Activated CD8-positive, alpha-beta memory T cell treated with anti-CD3 and anti-CD28 coated beads for 48 hours (primary cell): ENCODE results near the gene HOXD10.

Experiments
- DNase-seq, 3 experiments: peaks; one replicate each; pipeline ENCODE4 v3.0.0-alpha.2; 2020; ENCODE audit warnings: low read depth in 2 of 3, low spot score in 2 of 3

The HOXD10 gene

GRCh38 chr2:176106581-176107539 lies 9.7 kb upstream of the HOXD10 start, which contains the start of gene HOXD11:
Gene HOXD11, plus strand, starts transcription at chr2:176107280. Its CDS starts 76 bp downstream, at chr2:176107356.
- DNase-seq = no peak

- no peak for DNase-seq
These were observed 8.8 kb upstream of the HOXD10 start for GRCh38 chr2:176107731-176108181.

GRCh38 chr2:176109192-176109901 lies 7.2 kb upstream of the HOXD10 start:
- no peak for DNase-seq

GRCh38 chr2:176109946-176110345 lies 6.6 kb upstream of the HOXD10 start:
- no peak for DNase-seq

GRCh38 chr2:176110415-176111308 lies 5.9 kb upstream of the HOXD10 start:
- no peak for DNase-seq

GRCh38 chr2:176111309-176111663 lies 5.3 kb upstream of the HOXD10 start:
- DNase-seq = no peak

GRCh38 chr2:176111846-176112374 lies 4.7 kb upstream of the HOXD10 start:
- DNase-seq = no peak

- DNase-seq = no peak
These were observed 3.9 kb upstream of the HOXD10 start for GRCh38 chr2:176112375-176113302.

- DNase-seq = no peak
These were observed 2.3 kb upstream of the HOXD10 start for GRCh38 chr2:176114120-176114929.

GRCh38 chr2:176114930-176115625 lies 1.5 kb upstream of the HOXD10 start:
- no peak for DNase-seq

GRCh38 chr2:176117162-176117822 lies 714 bp downstream of the HOXD10 start:
- DNase-seq = no peak

GRCh38 chr2:176117823-176118371 lies 1.3 kb downstream of the HOXD10 start:
- DNase-seq = no peak

GRCh38 chr2:176118601-176119339 lies 2.2 kb downstream of the HOXD10 start:
- no peak for DNase-seq

GRCh38 chr2:176120364-176121189 lies 4.0 kb downstream of the HOXD10 start:
- no peak for DNase-seq

GRCh38 chr2:176121190-176122051 lies 4.8 kb downstream of the HOXD10 start:
- no peak for DNase-seq
